ENCODE data around the gene ST3GAL2. TPM values are rescaled to one million over a fixed set of nuclear protein-coding genes. Genes with fewer than 3 reads are reported as not detected.

ST3GAL2 gene
- total and polyA plus RNA-seq, 8 donors: 2.6 to 51.3 (median 11.7) TPM

GRCh38 chr16:70395345-70395901 is 43.5 kb downstream of the ST3GAL2 start:
- TF ChIP-seq POLR2A (IDR thresholded peaks at IDR 0.05) (no peak), POLR2AphosphoS5 (IDR thresholded peaks at IDR 0.05) (no peak), EP300 (IDR thresholded peaks at IDR 0.05) (no peak)
- TF ChIP-seq, protein P1, sequence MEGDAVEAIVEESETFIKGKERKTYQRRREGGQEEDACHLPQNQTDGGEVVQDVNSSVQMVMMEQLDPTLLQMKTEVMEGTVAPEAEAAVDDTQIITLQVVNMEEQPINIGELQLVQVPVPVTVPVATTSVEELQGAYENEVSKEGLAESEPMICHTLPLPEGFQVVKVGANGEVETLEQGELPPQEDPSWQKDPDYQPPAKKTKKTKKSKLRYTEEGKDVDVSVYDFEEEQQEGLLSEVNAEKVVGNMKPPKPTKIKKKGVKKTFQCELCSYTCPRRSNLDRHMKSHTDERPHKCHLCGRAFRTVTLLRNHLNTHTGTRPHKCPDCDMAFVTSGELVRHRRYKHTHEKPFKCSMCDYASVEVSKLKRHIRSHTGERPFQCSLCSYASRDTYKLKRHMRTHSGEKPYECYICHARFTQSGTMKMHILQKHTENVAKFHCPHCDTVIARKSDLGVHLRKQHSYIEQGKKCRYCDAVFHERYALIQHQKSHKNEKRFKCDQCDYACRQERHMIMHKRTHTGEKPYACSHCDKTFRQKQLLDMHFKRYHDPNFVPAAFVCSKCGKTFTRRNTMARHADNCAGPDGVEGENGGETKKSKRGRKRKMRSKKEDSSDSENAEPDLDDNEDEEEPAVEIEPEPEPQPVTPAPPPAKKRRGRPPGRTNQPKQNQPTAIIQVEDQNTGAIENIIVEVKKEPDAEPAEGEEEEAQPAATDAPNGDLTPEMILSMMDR (IDR thresholded peaks at IDR 0.05): peak in 5 of 7 experiments; percentile 47 to 73 (median 70)
- Histone ChIP-seq H3K4me3 (no peak overlapping the region), H3K27ac (no peak overlapping the region), H3K4me1 (peaks cover 0 to 6% (median 0%) of the 10 kb centered on the region in 4 donors), H3K9me3 (no peaks in the 10 kb centered on the region), H3K36me3 (peaks cover 0 to 52% (median 42%) of the 10 kb centered on the region in 4 donors), H3K27me3 (no peaks in the 10 kb centered on the region)
- WGBS, 5 donors: 45 to 62% (median 51%) methylated on average over 6 to 8 of the region's 8 CpGs
- peak; percentile 77 to 85 for DNase-seq
- intact Hi-C loops (cut with DNase I; ENCODE audit: low total_unique reads): no loop called here

DNA sequence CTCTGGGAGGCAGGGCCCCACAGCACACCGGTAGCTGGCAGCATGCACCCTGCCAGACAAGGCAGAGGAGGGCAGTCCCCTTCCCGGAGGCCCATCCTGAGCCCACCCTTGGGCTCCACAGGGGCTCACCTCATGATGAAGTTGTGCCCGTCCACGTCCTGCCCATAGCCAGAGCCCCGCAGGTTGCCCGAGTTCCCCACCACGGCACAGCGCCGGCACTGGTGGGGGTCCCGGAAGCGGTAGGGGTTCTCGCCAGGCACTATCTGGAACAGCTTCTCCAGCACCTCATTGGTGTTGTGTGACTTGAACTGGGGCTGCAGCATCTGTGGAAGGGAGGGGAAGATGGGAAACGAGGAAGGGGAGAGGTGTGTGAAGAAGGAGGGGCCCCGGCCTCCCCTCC is 44.0 kb downstream of the ST3GAL2 start:
- intact Hi-C loops (cut with DNase I; ENCODE audit: low total_unique reads): loop anchor here (5.0 kb wide), 1 partner anchor 72 kb away; no protein-coding TSS in a partner anchor
- no peak overlapping the region for H3K4me3 ChIP-seq
- peaks cover 0 to 49% (median 38%) of the 10 kb centered on the region in 4 donors for H3K36me3 ChIP-seq
- no peak for DNase-seq
- H3K27ac ChIP-seq: no peak overlapping the region
- TF ChIP-seq EP300 (IDR thresholded peaks at IDR 0.05): no peak
- no peak for TF ChIP-seq POLR2AphosphoS5 (IDR thresholded peaks at IDR 0.05)
- H3K27me3 ChIP-seq: no peaks in the 10 kb centered on the region
- H3K4me1 ChIP-seq: peaks cover 0 to 6% (median 0%) of the 10 kb centered on the region in 4 donors
- H3K9me3 ChIP-seq: no peaks in the 10 kb centered on the region
- 83 to 95% (median 89%) methylated on average over 8 to 14 of the region's 14 CpGs for WGBS, 5 donors

DNA sequence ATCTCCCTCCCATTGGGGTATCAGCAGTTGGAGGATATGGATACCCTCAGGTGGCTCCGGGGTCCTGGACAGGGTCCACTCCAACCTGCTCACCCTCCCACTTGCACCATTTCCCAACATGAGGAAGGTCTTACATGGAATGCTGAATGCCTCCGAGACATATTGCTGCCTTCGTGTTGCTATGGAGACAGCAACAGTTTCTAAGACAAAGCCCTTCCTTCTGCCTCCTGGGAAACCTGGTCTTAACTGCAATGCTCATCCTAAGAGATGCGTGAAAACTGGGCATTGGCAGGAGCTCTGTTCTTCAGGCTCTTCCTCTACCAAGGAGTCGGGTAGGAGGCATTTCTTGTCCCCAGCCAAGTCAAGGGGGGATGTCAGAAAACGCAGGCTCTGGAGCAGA is 45.2 kb downstream of the ST3GAL2 start:
- H3K4me1 ChIP-seq: peaks cover 0 to 6% (median 0%) of the 10 kb centered on the region in 4 donors
- TF ChIP-seq POLR2A (IDR thresholded peaks at IDR 0.05) (no peak), EP300 (IDR thresholded peaks at IDR 0.05) (no peak), POLR2AphosphoS5 (IDR thresholded peaks at IDR 0.05) (no peak)
- TF ChIP-seq, protein P1 (IDR thresholded peaks at IDR 0.05): no peak
- no peak for DNase-seq
- intact Hi-C loops (cut with DNase I; ENCODE audit: low total_unique reads): loop anchor here (5.0 kb wide), 1 partner anchor 74 kb away; no protein-coding TSS in a partner anchor
- H3K27me3 ChIP-seq: no peaks in the 10 kb centered on the region
- H3K4me3 ChIP-seq: no peak overlapping the region
- 91 to 92% (median 92%) methylated on average over 6 of the region's 6 CpGs for whole genome bisulfite sequencing, 5 donors
- H3K27ac ChIP-seq: no peak overlapping the region
- H3K9me3 ChIP-seq: no peaks in the 10 kb centered on the region
- peaks cover 0 to 45% (median 28%) of the 10 kb centered on the region in 4 donors for H3K36me3 ChIP-seq

DNA sequence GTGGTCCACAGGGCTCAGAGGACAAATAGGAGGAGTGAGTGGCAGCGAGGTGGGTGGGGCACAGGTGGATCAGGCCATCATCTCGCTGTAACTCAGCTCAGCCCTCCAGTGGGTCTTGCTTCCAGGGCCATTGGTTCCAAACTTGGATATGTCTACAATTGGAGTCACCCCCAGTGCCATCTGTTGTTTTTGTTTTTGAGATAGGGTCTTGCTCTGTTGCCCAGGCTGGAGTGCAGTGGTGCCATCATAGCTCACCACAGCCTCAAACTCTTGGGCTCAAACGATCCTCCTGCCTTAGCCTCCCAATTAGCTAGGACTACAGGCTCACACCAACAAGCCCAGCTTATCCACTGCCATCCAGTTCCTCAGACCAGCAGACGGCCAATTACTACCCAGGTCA is 46.3 kb downstream of the ST3GAL2 start:
- no peak overlapping the region for H3K27ac ChIP-seq
- no peaks in the 10 kb centered on the region for H3K27me3 ChIP-seq
- H3K9me3 ChIP-seq: no peaks in the 10 kb centered on the region
- no peak for TF ChIP-seq POLR2A (IDR thresholded peaks at IDR 0.05)
- no peak for TF ChIP-seq EP300 (IDR thresholded peaks at IDR 0.05)
- TF ChIP-seq POLR2AphosphoS5 (IDR thresholded peaks at IDR 0.05): no peak
- TF ChIP-seq, protein P1 (IDR thresholded peaks at IDR 0.05): no peak
- H3K4me1 ChIP-seq: peaks cover 0 to 6% (median 0%) of the 10 kb centered on the region in 4 donors
- H3K4me3 ChIP-seq: no peak overlapping the region
- DNase-seq: no peak
- peaks cover 0 to 42% (median 28%) of the 10 kb centered on the region in 4 donors for H3K36me3 ChIP-seq
- 88 to 98% (median 92%) methylated on average over 4 of the region's 4 CpGs for WGBS, 5 donors
- intact Hi-C loops (cut with DNase I; ENCODE audit: low total_unique reads): loop anchor here (5.0 kb wide), 1 partner anchor 75 kb away; no protein-coding TSS in a partner anchor
